NCI-H446 (cell line): Measurements from ENCODE around the gene PSMC5.
"Not testable (repeated sequence)": the region's sequence is repeated elsewhere in the genome, so short reads cannot be mapped to it uniquely, and the experiment has no call there.

Source experiments
- DNase-seq, 2 experiments: peaks; one replicate each; lab custom pipeline; 2025; lab: John Stamatoyannopoulos, UW

PSMC5 gene

DNA sequence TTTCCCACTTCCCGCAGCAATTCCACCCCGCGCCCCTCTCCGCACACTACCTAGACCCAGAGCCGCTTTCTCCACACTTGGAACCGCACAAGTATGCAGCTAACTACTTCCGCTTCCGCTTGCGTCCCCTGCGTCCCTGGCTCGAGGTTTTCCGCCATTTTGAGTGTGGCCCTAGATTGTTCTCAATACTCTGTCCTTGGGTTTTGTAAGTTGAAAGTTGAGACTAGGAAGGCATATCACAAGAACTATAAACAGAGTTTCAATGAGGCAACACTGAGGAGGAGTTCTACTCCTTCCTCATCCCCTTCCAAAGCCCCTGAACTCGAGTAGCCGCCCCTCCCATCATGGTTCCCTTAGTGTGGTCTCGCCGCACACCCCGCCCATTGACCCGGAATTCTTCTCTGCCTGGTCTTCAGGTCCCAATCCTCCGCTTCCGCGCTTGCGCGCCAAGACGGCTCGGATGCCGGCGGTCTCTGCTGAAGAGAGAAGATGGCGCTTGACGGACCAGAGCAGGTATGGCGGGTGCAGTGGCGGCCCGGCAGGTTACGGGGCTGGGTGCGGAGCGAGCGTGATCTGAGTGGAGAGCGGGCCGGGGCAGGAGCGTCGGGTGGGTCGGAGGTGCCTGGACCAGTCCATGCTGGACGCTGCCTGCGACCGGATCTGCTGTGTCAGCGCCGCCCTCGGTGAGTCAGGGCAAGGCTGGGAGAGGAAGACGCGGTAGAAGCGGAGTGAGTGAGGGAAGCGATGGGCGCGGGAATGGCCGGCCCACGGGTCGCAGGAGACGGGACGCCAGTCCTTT lies at the start of gene PSMC5, which contains the start of gene FTSJ3:
Gene PSMC5 (plus strand): TSS at position 430 of the 799 bp plus-strand sequence. CDS start 60 bp downstream, at position 490.
Gene FTSJ3 (minus strand): TSS at position 662 of the 799 bp plus-strand sequence. CDS start 761 bp downstream, outside the sequence.
- DNase-seq: peak; percentile 91 to 93

DNA sequence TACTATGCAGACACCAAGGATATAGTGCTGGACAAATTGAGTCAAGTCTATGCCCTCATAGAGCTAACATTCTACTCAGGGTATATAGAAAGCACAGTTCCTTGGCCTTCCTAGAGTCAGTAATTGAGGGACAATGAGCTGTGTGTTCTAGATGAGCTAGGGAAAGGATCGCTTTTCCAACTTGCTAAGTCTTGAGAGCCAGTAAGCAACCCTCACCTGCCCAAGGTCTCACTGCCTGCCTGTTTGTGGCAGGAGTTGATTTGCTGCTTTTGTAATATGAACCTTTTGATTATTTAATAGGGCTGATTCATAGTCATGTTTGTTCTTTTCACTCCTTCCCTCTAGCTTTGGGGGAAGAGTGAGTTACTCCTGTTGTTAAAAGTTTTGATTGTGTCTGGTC lies 46.7 kb upstream of the PSMC5 start:
- no peak for DNase-seq

DNA sequence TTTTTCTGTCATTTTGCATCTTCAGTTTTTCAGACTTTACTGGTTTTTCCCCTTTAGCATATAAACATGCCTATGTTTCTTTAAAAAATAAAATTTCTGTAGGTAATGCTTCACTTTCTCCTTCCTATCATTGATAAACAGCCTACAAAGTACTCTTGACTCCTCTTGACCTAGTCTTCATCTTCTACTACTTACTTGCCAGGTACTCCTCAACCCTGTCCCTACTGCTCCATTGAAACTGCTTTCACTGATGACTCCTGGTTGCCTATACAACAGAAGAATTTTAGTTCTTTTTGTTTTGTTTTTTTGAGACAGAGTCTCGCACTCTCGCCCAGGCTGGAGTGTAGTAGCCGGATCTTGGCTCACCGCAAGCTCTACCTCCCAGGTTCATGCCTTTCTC lies 46.3 kb upstream of the PSMC5 start:
- no peak for DNase-seq

DNA sequence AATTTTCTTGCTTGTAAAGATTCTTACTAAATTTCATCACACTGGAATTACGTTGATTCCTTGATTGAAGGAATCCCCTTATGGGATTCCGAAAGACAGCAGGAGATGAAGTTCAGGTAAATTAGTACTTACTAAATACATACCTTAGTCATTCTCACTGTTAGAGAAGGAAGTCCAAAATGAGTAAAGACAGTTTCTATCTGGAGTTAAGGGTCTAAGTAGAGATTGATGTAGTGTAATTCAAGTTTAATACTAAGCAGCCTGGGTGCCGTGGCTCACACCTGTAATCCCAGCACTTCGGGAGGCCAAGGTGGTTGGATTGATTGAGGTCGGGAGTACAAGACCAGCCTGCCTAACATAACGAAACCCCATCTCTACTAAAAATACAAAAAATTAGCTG lies 43.7 kb upstream of the PSMC5 start:
- no peak for DNase-seq

DNA sequence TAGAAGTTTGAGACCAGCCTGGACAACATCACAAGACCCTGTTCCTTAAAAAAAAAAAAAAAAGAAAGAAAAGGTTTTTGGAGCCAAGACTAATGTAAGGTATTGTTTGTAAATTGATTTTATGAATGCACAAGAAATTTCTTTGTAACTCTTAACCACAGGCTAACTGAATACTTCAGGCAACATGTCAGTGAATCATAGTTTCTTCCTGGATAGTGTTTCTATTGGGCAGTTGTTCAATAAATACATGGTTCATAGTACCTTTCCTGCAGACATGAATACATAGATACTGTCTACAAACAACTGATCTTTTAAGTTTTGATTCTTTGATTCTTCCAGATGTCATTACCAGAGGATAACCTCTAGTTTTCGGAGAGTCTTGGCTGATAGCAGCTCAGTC lies 41.7 kb upstream of the PSMC5 start:
- DNase-seq: no peak

DNA sequence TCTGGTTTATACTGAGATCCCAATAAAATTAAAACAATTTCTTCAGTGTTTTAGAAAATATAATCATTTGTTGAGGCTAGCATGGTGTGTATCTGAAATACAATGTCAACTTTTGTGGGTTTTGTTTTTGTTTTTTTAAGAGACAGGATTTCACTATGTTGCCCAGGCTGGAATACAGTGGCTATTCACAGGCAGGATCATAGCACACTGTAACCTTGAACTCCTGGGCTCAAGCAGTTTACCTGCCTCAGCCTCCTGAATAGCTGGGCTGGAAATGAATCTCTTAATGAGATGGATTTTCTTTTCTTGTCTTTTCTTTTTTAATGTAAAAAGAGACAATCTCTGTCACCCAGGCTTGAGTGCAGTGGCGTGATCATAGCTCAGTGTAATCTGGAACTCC lies 41.1 kb upstream of the PSMC5 start:
- DNase-seq: no peak

DNA sequence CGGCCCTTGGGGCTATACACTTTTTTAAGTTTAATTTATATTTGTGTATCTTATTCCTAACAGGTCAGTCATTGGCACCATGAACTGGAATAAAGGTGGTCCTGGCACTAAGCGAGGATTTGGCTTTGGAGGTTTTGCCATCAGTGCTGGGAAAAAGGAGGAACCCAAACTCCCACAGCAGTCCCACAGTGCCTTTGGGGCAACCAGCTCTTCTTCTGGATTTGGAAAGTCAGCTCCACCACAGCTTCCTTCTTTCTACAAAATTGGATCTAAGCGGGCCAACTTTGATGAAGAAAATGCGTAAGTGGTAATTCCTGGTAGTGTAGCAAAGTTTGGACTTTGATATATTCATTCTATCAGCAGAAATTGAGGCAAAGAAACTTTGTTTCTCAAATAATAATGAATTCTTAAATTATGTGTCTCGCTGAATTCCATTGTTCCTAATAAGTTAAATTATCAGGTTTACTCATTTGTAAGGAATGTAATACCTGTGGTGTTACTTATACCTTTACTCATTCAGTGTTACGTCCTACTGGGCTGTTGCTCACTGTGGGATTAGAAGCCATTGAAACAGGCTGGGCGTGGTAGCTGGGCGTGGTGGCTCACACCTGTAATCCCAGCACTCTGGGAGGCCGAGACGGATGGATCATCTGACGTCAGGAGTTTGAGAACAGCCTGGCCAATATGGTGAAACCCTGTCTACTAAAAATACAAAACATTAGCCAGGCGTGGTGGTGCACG lies 40.1 kb upstream of the PSMC5 start:
- DNase-seq: no peak

DNA sequence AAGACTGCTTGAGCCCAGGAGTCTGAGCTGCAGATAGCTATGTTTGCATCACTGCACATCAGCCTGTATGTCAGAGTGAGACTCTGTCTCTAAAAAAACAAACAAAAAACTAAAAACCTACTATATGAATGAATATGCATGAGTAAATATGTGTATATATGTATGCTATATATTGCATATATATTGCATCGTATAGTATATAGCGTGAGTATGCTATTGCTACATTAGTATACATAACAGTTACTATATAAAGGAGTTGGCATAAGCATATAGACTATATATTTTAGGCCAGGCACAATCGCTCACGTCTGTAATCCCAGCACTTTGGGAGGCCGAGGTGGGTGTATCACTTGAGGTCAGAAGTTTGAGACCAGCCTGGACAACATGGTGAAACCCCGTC lies 37.2 kb upstream of the PSMC5 start:
- no peak for DNase-seq

DNA sequence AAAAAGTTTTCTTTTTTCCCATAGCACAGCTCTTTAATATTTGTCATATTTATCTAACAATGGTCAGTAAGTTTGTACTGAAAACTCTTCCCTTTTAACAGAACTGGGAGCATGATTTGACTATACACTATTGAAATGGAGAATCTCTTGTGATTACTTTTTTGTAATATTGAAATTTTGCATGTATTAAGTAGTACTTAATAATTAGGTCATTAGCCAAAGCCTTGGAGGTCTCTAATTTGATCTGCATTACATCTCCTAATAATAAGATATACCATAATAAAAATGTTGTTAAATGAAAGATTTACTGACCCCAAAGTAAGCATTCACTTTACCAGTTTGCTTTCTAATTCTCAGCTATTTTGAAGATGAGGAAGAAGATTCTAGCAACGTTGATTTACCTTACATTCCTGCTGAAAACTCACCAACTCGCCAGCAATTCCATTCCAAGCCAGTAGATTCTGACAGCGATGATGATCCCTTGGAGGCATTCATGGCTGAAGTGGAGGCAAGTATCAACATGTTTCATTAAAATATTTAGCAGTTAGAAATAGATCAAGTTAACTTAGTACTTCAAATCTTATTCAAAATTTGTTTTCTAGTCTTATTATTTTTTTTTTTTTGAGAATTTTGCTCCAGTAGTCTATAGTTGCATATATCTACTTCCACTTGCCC lies 35.0 kb upstream of the PSMC5 start:
- no peak for DNase-seq

DNA sequence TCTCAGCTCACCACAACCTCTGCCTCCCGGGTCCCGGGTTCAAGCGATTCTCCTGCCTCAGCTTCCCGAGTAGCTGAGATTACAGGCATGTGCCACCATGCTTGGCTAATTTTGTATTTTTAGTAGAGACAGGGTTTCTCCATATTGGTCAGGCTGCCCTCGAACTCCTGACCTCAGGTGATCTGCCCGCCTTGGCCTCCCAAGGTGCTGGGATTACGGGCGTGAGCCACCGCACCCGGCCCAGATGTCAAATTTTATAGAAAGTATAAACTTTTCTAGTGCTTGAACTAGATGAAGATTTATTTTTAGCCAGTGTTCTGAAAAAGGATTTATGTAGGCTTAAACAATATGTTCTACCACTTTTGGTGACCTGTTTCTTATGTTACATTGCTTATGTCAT lies 30.9 kb upstream of the PSMC5 start:
- not testable (repeated sequence) for DNase-seq

DNA sequence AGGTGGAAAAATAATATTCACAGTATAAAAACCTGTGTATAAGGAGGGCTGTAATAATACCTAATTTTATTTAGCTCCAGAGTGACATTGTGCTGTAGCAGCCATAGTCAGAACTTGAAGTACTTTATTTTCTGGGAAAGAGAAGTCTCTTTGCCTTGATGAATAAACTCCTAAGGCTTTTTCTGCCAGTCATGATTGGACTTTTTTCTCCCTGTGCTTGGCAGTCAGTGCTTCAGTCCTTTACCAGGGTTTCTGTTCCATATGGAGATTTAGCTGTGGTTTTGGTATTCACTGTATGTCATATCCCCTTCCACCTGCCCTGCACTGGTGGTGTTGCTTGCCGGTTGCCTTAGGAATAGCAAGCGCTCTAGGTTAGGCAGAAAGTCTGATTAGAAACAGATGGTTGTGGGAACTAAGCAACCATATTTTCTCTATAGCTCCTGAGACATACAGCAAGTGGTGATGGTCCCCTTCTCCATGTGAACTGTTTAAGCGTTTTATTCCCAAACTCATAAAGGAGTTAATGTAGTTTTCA lies 28.6 kb upstream of the PSMC5 start:
- no peak for DNase-seq

DNA sequence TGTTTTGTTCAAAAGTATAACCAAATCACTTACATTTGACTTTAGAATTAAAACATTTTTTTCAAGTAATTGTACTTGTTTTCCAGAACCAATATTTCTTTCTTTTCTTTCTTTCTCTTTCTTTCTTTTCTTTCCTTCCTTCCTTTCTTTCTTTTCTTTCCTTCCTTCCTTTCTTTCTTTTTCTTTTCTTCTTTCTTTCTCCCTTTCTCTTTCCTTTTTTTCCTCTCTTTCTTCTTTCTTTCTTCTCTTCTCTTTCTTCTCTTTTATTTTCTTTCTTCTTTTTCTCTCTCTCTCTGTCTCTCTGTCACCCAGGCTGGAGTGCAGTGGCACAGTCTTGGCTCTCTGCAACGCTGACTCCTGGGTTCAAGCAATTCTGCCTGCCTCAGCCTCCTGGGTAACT lies 26.4 kb upstream of the PSMC5 start:
- DNase-seq: no peak

DNA sequence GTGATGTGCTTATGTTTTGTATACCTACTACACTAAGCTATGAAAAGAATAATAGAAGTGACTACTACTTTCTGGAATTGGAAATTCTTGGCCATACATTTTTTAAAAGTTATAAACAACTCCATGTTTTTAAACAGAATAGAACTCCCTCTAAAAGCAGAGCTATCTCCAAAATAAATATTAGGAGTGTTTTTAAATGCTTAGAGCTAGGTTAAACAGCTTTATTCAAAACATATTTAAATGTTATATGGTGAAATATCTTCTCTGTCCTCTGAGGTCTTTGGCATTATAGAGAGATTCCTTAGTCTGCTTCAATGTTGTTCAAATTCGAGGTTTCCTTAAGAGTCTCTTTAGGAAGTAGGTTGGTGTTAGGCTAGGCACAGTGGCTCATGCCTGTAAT lies 22.9 kb upstream of the PSMC5 start:
- no peak for DNase-seq

DNA sequence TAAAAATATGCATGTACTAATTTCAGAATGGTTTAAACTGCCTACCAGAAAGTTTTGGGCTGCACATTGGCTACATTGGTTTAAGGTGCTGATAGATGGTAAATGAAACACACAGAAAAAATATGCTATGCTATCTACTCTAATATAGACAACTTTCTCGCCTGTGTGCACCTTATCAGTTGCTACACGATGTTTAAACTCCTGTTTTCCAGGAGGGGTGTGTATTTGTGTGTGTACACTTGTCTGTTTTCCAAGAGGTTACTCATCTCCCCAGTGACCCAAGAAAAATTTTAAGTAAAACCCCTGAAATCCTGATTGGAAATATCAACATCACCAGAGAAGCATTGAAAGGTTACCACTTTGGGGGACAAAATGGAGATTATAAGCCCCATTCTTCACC lies 21.6 kb upstream of the PSMC5 start:
- DNase-seq: no peak

DNA sequence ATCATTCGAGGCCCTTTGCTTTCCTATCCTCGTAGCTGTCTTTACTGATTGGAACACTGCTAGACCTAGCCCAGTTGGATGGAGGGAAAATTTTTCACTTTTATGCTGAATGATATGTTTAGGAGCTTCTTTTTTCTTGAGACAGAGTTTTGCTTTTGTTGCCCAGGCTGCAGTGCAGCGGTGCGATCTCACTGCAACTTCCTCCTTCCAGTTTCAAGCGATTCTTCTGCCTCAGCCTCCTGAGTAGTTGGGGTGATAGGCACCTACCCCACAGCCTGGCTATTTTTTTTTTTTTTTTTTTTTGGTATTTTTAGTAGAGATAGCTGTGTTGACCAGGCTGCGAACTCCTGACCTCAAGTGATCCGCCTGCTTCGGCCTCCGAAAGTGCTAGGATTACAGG lies 17.3 kb upstream of the PSMC5 start:
- DNase-seq: no peak

DNA sequence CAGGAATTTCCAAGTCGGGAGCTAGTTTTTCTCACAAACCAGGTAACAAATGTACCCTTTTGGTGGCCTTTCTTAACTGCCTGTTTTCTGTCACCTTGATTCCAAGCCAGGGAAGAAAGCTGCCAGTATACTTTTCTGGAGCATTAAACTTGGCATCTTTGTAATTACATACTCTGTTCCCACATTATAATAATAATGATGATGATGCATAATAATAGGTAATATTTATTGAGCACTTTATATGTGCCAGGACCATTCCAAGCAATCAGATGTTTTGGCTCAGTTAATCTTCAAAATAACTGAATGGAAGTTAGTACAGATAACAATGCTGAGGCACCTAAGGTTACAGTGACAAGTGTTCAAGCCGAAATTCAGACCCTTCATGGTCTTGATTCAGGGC lies 11.1 kb upstream of the PSMC5 start:
- no peak for DNase-seq

DNA sequence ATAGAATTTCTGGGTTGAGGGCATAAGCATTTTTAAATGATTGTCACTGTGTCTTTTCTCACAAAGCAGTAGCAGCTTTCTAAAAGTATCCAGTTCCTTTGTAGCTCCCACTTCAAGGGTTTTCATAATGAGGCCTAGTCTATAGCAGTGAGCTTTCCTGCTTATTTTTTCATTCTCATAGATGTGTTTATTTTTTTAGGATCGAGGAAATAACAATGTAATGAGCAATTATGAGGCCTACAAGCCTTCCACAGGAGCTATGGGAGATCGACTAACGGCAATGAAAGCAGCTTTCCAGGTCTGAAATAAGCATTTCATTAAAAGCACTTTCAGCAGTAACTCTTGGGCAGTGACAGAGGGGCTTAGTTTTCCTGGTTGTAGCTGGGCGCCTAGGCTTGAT lies 10.6 kb upstream of the PSMC5 start:
- DNase-seq: no peak

DNA sequence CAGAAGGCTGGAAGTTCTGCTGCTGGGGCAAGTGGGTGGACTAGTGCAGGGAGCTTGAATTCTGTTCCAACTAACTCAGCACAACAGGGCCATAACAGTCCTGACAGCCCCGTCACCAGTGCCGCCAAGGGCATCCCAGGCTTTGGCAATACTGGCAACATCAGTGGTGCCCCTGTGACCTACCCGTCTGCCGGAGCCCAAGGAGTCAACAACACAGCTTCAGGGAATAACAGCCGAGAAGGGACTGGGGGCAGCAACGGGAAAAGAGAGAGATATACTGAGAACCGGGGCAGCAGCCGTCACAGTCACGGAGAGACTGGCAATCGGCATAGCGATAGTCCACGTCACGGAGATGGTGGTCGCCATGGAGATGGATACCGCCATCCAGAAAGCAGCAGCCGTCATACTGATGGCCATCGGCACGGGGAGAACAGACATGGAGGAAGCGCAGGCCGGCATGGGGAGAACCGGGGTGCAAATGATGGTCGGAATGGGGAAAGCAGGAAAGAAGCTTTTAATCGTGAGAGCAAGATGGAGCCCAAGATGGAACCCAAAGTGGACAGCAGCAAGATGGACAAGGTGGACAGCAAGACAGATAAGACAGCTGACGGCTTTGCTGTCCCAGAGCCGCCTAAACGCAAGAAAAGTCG lies 9.4 kb upstream of the PSMC5 start:
- DNase-seq: no peak

DNA sequence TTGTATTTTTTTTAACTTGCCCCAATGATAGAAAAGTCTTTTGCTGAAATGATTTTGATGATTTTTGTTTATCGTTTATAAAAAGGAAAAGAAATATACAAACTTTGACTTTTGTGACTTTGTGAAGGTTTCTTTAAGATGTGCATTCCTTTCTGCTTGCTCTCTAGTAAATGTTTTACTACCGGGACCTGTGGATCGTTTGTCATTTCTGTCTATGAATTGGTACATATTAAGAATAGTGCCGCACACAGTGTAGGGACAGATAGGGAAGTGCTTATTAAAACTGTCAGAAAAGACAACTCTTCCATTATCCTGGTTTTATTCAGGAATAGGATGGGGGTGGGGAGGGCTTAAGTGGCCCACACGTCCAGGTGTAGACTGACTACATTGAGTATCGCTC lies 8.1 kb upstream of the PSMC5 start:
- DNase-seq: no peak

DNA sequence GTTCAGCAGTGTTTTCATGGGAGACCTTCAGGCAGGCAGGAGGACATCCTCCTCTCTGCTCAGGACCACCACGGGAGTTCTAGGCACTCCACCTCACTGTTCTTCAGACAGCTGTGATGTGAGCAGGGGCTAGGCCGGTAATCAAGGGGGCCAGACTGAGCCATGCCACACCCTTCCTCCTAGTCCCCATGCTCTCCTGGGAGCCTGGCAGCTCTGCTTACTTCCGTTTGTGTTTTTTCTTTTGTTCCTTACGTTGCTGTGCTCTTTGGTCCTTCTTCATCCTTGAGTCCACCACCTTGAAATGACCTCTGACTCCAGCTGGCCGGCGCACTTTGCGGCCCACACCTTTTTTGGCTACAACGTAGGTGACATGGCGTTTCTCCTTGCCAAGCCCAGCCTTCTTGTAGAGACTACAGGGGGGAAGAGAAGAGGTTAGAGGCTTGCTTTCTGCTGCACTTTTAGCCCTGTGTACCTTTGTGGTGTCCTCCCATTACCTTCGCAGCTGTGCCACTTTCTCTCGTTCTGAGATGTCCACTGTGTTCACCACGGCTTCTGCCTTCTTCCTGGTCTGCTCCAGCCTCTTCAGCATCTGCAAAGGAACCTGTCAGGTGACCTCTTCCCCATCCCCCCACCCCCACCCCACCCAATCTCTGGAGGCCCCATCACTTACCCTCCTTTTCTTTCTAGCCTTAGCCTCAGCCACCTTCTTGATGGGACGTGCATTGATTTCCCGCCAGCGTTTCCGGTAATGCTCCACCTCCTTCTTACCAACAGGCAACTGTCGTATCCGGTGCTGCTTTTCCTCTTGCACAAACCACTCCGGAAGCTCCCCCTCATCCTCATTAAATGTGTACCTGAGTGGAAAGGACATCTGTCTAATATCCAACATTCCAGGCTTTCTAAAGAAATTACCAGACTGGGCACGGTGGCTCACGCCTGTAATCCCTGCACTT lies 7.4 kb upstream of the PSMC5 start:
- no peak for DNase-seq
